Stimulated activated CD4-positive, alpha-beta T cell treated with anti-CD3 and anti-CD28 coated beads, Interleukin-1b, Interleukin-23, amount 100 ng/mL, for 48 hours (primary cell): ENCODE results near the gene NOP56.
"Not testable (repeated sequence)": the region's sequence is repeated elsewhere in the genome, so short reads cannot be mapped to it uniquely, and the experiment has no call there.

Experiments used
- DNase-seq: peaks from one replicate; pipeline ENCODE4 v3.0.0-alpha.2; 2020

The NOP56 gene

GRCh38 chr20:2652724-2653555, 508 bp downstream of the NOP56 start:
- no peak for DNase-seq

GRCh38 chr20:2653556-2654383, 1.3 kb downstream of the NOP56 start:
- no peak for DNase-seq

- DNase-seq: no peak
These were observed 2.0 kb downstream of the NOP56 start for GRCh38 chr20:2654384-2654822.

GRCh38 chr20:2654831-2655230, 2.4 kb downstream of the NOP56 start:
- DNase-seq: no peak

- no peak for DNase-seq
These were observed 3.1 kb downstream of the NOP56 start for GRCh38 chr20:2655331-2656116.

GRCh38 chr20:2656471-2657117, 4.2 kb downstream of the NOP56 start:
- no peak for DNase-seq

- no peak for DNase-seq
These were observed 4.8 kb downstream of the NOP56 start for GRCh38 chr20:2657241-2657640.

- no peak for DNase-seq
These were observed 5.2 kb downstream of the NOP56 start for GRCh38 chr20:2657674-2658073.

GRCh38 chr20:2658414-2659354, 6.3 kb downstream of the NOP56 start:
- peak; percentile 40 for DNase-seq

- no peak for DNase-seq
These were observed 7.1 kb downstream of the NOP56 start for GRCh38 chr20:2659547-2659946.

GRCh38 chr20:2663364-2663886, 11.0 kb downstream of the NOP56 start:
- DNase-seq: no peak

GRCh38 chr20:2663887-2664719, 11.7 kb downstream of the NOP56 start, which contains the start of gene IDH3B:
Gene IDH3B, minus strand, starts transcription at chr20:2664216. Its CDS starts 28 bp downstream, at chr20:2664188.
- peak; percentile 94 for DNase-seq

- DNase-seq: no peak
These were observed 19.5 kb downstream of the NOP56 start for GRCh38 chr20:2671977-2672376.

GRCh38 chr20:2672446-2672845, 20.0 kb downstream of the NOP56 start:
- no peak for DNase-seq

GRCh38 chr20:2673453-2673852, 21.0 kb downstream of the NOP56 start:
- no peak for DNase-seq

- DNase-seq: no peak
These were observed 27.6 kb downstream of the NOP56 start for GRCh38 chr20:2680046-2680445.

GRCh38 chr20:2682040-2682439, 29.6 kb downstream of the NOP56 start:
- not testable (repeated sequence) for DNase-seq

GRCh38 chr20:2684817-2685216, 32.4 kb downstream of the NOP56 start:
- DNase-seq: not testable (repeated sequence)

- no peak for DNase-seq
These were observed 35.1 kb downstream of the NOP56 start for GRCh38 chr20:2687514-2687913.

- DNase-seq: peak; percentile 80
These were observed 35.7 kb downstream of the NOP56 start for GRCh38 chr20:2688041-2688591.
